ENCODE results near the gene TMEM242. TPM values are rescaled to one million over a fixed set of nuclear protein-coding genes. Genes with fewer than 3 reads are reported as not detected.

The TMEM242 gene
- total RNA-seq, 6 experiments from 2014 or later: 4.4 to 8.8 (median 7.3) TPM

DNA sequence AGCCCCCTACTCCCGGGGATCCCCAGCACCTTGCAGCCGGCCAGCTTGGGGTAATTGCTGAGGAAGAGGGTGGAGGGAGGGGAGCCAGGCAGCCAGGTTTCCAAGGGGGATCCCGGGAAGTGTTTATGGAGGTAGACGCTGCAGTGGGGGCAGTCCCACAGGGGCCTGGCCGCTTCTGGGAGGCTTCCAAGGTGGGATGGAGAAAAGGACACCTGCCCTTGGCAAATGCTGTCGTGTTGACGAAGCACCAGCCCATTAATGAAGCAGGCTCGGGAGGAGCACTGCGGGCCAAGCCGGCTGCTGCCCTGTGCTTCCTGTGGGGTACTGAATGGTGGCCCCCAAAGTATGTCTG, 82.4 kb downstream of the TMEM242 start:
- Histone ChIP-seq H3K9me3 (no peaks in the 10 kb centered on the region), H3K27me3 (peaks cover 0 to 9% of the 10 kb centered on the region in 2 donors), H3K4me3 (no peak overlapping the region), H3K4me1 (peaks cover 0 to 8% (median 1%) of the 10 kb centered on the region in 4 donors), H3K27ac (no peak overlapping the region), H3K36me3 (no peaks in the 10 kb centered on the region)
- DNase-seq: peak in 1 of 3 donors; percentile 41
- WGBS (ENCODE audit: insufficient coverage, low coverage, low lambda C conversion rate, missing lambda C conversion rate): 62% methylated on average over 7 of the region's 10 CpGs
- ATAC-seq: no peak
- intact Hi-C loops (cut with DNase I): no loop called here
- TF ChIP-seq, protein P1, sequence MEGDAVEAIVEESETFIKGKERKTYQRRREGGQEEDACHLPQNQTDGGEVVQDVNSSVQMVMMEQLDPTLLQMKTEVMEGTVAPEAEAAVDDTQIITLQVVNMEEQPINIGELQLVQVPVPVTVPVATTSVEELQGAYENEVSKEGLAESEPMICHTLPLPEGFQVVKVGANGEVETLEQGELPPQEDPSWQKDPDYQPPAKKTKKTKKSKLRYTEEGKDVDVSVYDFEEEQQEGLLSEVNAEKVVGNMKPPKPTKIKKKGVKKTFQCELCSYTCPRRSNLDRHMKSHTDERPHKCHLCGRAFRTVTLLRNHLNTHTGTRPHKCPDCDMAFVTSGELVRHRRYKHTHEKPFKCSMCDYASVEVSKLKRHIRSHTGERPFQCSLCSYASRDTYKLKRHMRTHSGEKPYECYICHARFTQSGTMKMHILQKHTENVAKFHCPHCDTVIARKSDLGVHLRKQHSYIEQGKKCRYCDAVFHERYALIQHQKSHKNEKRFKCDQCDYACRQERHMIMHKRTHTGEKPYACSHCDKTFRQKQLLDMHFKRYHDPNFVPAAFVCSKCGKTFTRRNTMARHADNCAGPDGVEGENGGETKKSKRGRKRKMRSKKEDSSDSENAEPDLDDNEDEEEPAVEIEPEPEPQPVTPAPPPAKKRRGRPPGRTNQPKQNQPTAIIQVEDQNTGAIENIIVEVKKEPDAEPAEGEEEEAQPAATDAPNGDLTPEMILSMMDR (IDR thresholded peaks at IDR 0.05): no peak
- TF ChIP-seq POLR2A (IDR thresholded peaks at IDR 0.05): no peak

DNA sequence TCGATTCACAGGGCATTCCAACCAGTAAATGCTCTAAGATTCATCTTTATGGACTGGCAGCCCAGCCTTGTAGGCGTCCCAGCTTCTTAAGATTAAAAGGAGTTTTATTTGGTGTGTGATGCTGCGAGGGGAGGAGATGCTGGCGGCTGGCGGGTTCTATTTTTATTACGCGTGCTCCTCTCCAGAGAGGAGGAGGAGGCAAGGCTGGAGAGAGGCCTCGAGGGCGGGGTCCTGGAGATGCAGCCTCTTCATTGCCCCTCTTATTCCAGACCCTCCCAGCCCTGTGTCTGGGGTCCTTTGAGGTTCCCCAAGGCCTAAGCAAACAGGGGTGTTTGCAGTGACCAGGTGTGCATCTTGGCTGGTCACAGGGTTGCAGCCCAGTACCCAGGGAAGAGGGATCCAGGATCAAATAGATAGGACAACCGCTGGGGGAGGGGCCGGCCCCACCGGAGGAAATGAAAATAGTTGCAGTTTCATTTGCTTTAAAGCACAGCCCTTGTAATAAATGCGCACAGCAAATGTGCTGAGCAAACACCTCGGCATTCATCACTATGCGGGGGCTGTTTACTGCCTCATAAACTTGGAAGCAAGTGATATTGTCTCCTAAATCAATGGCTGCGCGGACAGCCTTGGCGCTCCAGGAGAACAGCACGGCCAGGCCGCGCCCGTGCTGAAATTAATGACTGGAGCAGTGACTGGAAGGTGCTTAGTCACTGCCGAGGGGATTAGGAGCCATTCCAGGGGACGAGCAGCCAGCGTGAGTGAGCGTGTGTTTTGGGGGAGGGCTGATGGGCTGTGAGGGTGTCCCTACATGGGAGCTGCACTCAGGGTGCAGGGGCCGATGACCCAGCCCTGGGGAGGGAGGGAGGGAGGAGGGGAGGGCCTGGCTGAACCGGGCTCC, 83.0 kb downstream of the TMEM242 start:
- H3K27ac ChIP-seq: no peak overlapping the region
- H3K4me1 ChIP-seq: peaks cover 0 to 12% (median 3%) of the 10 kb centered on the region in 4 donors
- TF ChIP-seq, protein P1 (IDR thresholded peaks at IDR 0.05): no peak
- TF ChIP-seq POLR2A (IDR thresholded peaks at IDR 0.05): no peak
- WGBS (ENCODE audit: insufficient coverage, low coverage, low lambda C conversion rate, missing lambda C conversion rate): 40% methylated on average over 21 of the region's 28 CpGs
- H3K4me3 ChIP-seq: peak overlapping the region in 1 of 3 donors; percentile 6
- ATAC-seq (peak; percentile 14 to 58 (median 30)), DNase-seq (peak in 1 of 3 donors; percentile 43)
- H3K9me3 ChIP-seq: no peaks in the 10 kb centered on the region
- intact Hi-C loops (cut with DNase I): no loop called here
- H3K36me3 ChIP-seq: no peaks in the 10 kb centered on the region
- H3K27me3 ChIP-seq: peaks cover 0 to 16% of the 10 kb centered on the region in 2 donors

DNA sequence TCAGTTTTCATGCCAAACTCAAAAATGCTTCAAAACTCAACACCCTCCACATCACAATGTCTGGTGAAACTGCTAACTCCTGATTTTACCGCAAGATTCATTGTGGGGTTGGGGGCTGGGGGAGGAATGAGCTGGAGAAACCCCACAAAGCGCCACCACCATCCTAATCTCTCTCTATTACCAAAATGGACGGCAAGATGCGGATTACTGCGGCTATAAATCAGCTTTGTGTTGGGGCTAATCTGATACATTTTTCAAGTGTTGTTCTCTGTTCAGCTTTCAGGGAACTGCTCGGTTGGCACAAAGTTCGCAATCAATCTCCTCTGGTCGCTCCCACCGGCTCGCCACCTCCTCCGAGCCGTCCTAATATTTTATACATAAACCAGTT, 83.7 kb downstream of the TMEM242 start:
- DNase-seq (no peak), ATAC-seq (no peak)
- Histone ChIP-seq H3K4me3 (no peak overlapping the region), H3K4me1 (peaks cover 0 to 12% (median 3%) of the 10 kb centered on the region in 4 donors), H3K9me3 (no peaks in the 10 kb centered on the region), H3K27me3 (peaks cover 0 to 17% of the 10 kb centered on the region in 2 donors), H3K36me3 (no peaks in the 10 kb centered on the region), H3K27ac (no peak overlapping the region)
- 82% methylated on average over 12 of the region's 12 CpGs for WGBS (ENCODE audit: insufficient coverage, low coverage, low lambda C conversion rate, missing lambda C conversion rate)
- intact Hi-C loops (cut with DNase I): no loop called here
- TF ChIP-seq, protein P1 (IDR thresholded peaks at IDR 0.05): no peak
- no peak for TF ChIP-seq POLR2A (IDR thresholded peaks at IDR 0.05)

Other genes starting within 250 kb of the TMEM242 start
- 10 to 100 TPM in 4 of 6 experiments, 1 to 10 TPM in 2; 7.3 to 13.0 (median 10.3) TPM for gene ZDHHC14, start 57.7 kb upstream of the TMEM242 start, total RNA-seq

Data from right lobe of liver (tissue), 6 donors.